Thyroid gland (tissue), 4 donors: ENCODE results near the gene THRB.

Experiments
- POLR2A ChIP-seq, 2 donors: fragments of 450-650 bp; IDR thresholded peaks; one replicate each; pipeline ENCODE4 v1.6.1; 2017; ENCODE audit warnings: antibody characterized with exemption in 2 of 2, mild to moderate bottlenecking in 2 of 2, moderate library complexity in 1 of 2
- TF ChIP-seq, protein P1 (sequence below), 6 experiments: fragments of 200-600 bp in 3 of 6; fragments of 450-650 bp in 3 of 6; sonication (generic) in 3 of 6; IDR thresholded peaks; one replicate each; pipeline ENCODE4 v1.5.1; 2016 to 2019; ENCODE audit warnings: antibody characterized with exemption in 6 of 6, mild to moderate bottlenecking in 2 of 6, inconsistent platforms in 1 of 6, moderate library complexity in 1 of 6

DNA sequence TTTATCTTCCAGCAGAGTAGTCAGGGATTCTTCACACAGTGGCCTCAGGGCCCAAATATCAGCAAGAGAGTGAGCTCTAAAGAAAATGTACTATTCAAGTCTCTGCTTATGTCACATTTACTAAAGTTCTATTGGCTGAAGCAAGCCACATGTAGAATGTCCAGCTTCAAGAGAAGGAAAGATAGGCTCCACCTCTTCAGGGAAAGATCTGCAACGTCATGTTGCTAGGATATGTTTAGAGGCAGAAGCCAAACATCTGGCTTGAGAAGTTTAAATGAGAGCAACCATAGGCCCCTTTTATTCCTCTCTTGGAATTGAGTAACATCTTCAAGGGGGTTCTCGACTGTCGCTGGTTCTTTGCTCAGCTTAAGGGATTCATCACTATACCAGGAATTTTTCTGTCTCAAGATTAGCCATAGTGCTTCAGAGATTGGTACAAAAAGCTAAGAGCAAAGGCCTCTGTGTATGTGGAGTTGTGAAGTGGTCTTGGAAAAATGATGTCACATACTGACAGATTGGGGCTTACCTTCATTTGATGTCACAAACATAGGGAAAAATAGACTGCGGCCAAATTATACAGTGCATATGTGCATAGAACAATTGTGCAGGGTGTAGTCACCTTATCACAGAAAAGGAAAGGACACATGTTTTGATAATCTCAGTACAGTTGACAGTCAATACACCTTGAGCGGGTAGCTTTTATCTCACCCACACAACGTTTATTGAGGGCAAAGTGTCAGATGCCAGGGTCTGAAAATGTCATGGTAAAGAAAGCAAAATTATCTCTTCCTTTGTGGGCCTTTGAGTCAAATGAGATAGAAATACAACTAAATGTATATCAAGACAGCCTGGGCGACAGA lies 11.3 kb upstream of the THRB start:
- TF ChIP-seq, protein P1, sequence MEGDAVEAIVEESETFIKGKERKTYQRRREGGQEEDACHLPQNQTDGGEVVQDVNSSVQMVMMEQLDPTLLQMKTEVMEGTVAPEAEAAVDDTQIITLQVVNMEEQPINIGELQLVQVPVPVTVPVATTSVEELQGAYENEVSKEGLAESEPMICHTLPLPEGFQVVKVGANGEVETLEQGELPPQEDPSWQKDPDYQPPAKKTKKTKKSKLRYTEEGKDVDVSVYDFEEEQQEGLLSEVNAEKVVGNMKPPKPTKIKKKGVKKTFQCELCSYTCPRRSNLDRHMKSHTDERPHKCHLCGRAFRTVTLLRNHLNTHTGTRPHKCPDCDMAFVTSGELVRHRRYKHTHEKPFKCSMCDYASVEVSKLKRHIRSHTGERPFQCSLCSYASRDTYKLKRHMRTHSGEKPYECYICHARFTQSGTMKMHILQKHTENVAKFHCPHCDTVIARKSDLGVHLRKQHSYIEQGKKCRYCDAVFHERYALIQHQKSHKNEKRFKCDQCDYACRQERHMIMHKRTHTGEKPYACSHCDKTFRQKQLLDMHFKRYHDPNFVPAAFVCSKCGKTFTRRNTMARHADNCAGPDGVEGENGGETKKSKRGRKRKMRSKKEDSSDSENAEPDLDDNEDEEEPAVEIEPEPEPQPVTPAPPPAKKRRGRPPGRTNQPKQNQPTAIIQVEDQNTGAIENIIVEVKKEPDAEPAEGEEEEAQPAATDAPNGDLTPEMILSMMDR (IDR thresholded peaks at IDR 0.05): no peak
- no peak for TF ChIP-seq POLR2A (IDR thresholded peaks at IDR 0.05)
